NB4 (cell line): Measurements from ENCODE around the gene ZBP1.

ENCODE experiments used
- DNase-seq: peaks from one replicate; pipeline ENCODE4 v3.0.0; 2010; ENCODE audit warnings: low read depth
- H3K4me3 ChIP-seq: one replicate; pipeline ENCODE4 v1.5.1; 2011; ENCODE audit warnings: mild to moderate bottlenecking, low read depth, low read length, moderate library complexity
- CTCF ChIP-seq: IDR thresholded peaks from one replicate; pipeline ENCODE4 v1.5.1; 2012; ENCODE audit warnings: low read depth, low read length
- MAX ChIP-seq: IDR thresholded peaks from 2 replicates; pipeline ENCODE4 v1.6.1; 2011; ENCODE audit warnings: low read depth, low read length
- MYC ChIP-seq: IDR thresholded peaks from 2 replicates; pipeline ENCODE4 v1.6.1; 2011; ENCODE audit warnings: low read depth, low read length
- POLR2A ChIP-seq: IDR thresholded peaks from 2 replicates; pipeline ENCODE4 v1.6.1; 2011; ENCODE audit warnings: mild to moderate bottlenecking; ENCODE audit not compliant: insufficient read length; ENCODE audit errors: extremely low read depth

Gene ZBP1

GRCh38 chr20:57648878-57649616, 28.8 kb upstream of the ZBP1 start:
- no peak for TF ChIP-seq MAX
- no peak for TF ChIP-seq POLR2A
- no peak for TF ChIP-seq CTCF
- TF ChIP-seq MYC, result no peak
- H3K4me3 ChIP-seq, result no peak overlapping the region
- no peak for DNase-seq

- no peak overlapping the region for H3K4me3 ChIP-seq
- no peak for TF ChIP-seq MAX
- no peak for TF ChIP-seq CTCF
- no peak for TF ChIP-seq POLR2A
- TF ChIP-seq MYC, result no peak
- DNase-seq, result no peak
Observed at GRCh38 chr20:57647933-57648785, 27.9 kb upstream of the ZBP1 start.

GRCh38 chr20:57647006-57647932, 27.0 kb upstream of the ZBP1 start:
- H3K4me3 ChIP-seq, result no peak overlapping the region
- TF ChIP-seq CTCF (no peak), MYC (no peak), MAX (peak; percentile 30; the same call in 1 of the 2 replicates), POLR2A (no peak)
- no peak for DNase-seq

GRCh38 chr20:57638895-57639236, 18.6 kb upstream of the ZBP1 start:
- H3K4me3 ChIP-seq, result no peak overlapping the region
- TF ChIP-seq CTCF (no peak), MAX (no peak), MYC (no peak), POLR2A (no peak)
- DNase-seq, result no peak

- DNase-seq, result no peak
- TF ChIP-seq MYC, result no peak
- TF ChIP-seq MAX, result no peak
- TF ChIP-seq CTCF, result no peak
- TF ChIP-seq POLR2A, result no peak
- no peak overlapping the region for H3K4me3 ChIP-seq
Observed at GRCh38 chr20:57638173-57638894, 18.1 kb upstream of the ZBP1 start.
